GM12878 (cell line): ENCODE measurements around the gene KLHL7. TPM values are rescaled to one million over a fixed set of nuclear protein-coding genes. Genes with fewer than 3 reads are reported as not detected.

ENCODE experiments used
- ATAC-seq: fragments of 200-7000 bp; cut with Tn5 transposase; 3 replicates; pipeline ENCODE4 v1.9.1; 2020; ENCODE audit warnings: mild to moderate bottlenecking, moderate library complexity
- BruUV-seq: library from RNA; stranded (reverse); fragments of 400-500 nt; replicated peaks from 2 replicates; lab custom pipeline; 2021; lab: Mats Ljungman, UMichigan
- CTCF ChIA-PET: fragments of 300-600 bp; sonication (Branson Sonifier 250); formaldehyde crosslinking; extraction: SDS; loops from one replicate; lab custom pipeline; 2021; ENCODE audit warnings: inconsistent platforms; lab: Yijun Ruan, JAX
- POLR2A ChIA-PET: fragments of 350-600 bp; formaldehyde crosslinking; extraction: SDS; loops from one replicate; lab custom pipeline; 2021; ENCODE audit warnings: inconsistent platforms; lab: Charles Lee
- RAD21 ChIA-PET: fragments of 300-600 bp; sonication (Branson Sonifier 250); formaldehyde crosslinking; loops from one replicate; lab custom pipeline; 2023; ENCODE audit warnings: antibody characterized with exemption; ENCODE audit not compliant: unreplicated experiment; lab: Charles Lee
- SMC1A ChIA-PET: fragments of 300-600 bp; sonication (Branson Sonifier 250); formaldehyde crosslinking; loops from one replicate; lab custom pipeline; 2023; ENCODE audit not compliant: unreplicated experiment, uncharacterized antibody; lab: Charles Lee
- DNase-seq: peaks from one replicate; pipeline ENCODE4 v3.0.0-alpha.2; 2011; ENCODE audit warnings: low read depth, low spot score
- FAIRE-seq: peaks from 3 replicates; lab custom pipeline; 2011; peaks lifted over from hg19 to GRCh38; lab: Jason Lieb, UNC
- H2AFZ ChIP-seq: 2 replicates; pipeline ENCODE4 v1.6.0; 2011; ENCODE audit warnings: low read depth, low read length, control low read depth; ENCODE audit not compliant: control insufficient read depth
- H3K27ac ChIP-seq: 2 replicates; pipeline ENCODE4 v1.5.1; 2011; ENCODE audit warnings: control low read depth; ENCODE audit not compliant: control insufficient read depth, insufficient read depth
- H3K27me3 ChIP-seq, 2 experiments: replicated peaks in 1 of 2; 2 replicates each; pipeline versions ENCODE4 v1.6.0 to v1.6.1; 2011; ENCODE audit warnings: low read length in 1 of 2; ENCODE audit not compliant: control insufficient read depth in 2 of 2, insufficient read depth in 2 of 2
- H3K36me3 ChIP-seq, 2 experiments: 2 replicates each; pipeline ENCODE4 v1.5.1; 2011; ENCODE audit warnings: low read length in 1 of 2; ENCODE audit not compliant: control insufficient read depth in 2 of 2, insufficient read depth in 2 of 2
- H3K4me1 ChIP-seq: 2 replicates; pipeline ENCODE4 v1.6.1; 2011; ENCODE audit warnings: mild to moderate bottlenecking, low read length, moderate library complexity, mixed read lengths; ENCODE audit not compliant: control insufficient read depth, insufficient read depth
- H3K4me2 ChIP-seq: 2 replicates; pipeline ENCODE4 v1.6.0; 2011; ENCODE audit warnings: control low read depth; ENCODE audit not compliant: control insufficient read depth, insufficient read depth
- H3K4me3 ChIP-seq: fragments of 200-600 bp; sonication (generic); 2 replicates; pipeline ENCODE4 v1.5.1; 2016
- H3K79me2 ChIP-seq: 2 replicates; pipeline ENCODE4 v1.6.0; 2011; ENCODE audit warnings: low read length; ENCODE audit not compliant: control insufficient read depth, insufficient read depth
- H3K9ac ChIP-seq: 2 replicates; pipeline ENCODE4 v1.8.0; 2011; ENCODE audit warnings: low read length, control low read depth, mixed read lengths; ENCODE audit not compliant: control insufficient read depth, insufficient read depth
- H3K9me3 ChIP-seq: replicated peaks from 3 replicates; pipeline ENCODE4 v1.5.1; 2011; ENCODE audit warnings: mild to moderate bottlenecking, low read length; ENCODE audit not compliant: control insufficient read depth, insufficient read depth
- H4K20me1 ChIP-seq: 2 replicates; pipeline ENCODE4 v1.6.0; 2011; ENCODE audit not compliant: control insufficient read depth, insufficient read depth
- ELK1 ChIP-seq: IDR thresholded peaks from 2 replicates; pipeline ENCODE4 v1.6.1; 2012; ENCODE audit warnings: low read depth, low read length, improper control_type of control experiment
- JUND ChIP-seq: IDR thresholded peaks from 2 replicates; pipeline ENCODE4 v1.6.1; 2012; ENCODE audit warnings: low read depth, mild to moderate bottlenecking, low read length, improper control_type of control experiment, moderate library complexity
- MLLT1 ChIP-seq: fragments of 450-650 bp; IDR thresholded peaks from 2 replicates; pipeline ENCODE4 v1.6.1; 2016; ENCODE audit warnings: mild to moderate bottlenecking
- SMARCA5 ChIP-seq: fragments of 450-650 bp; IDR thresholded peaks from 2 replicates; pipeline ENCODE4 v1.6.1; 2017; ENCODE audit warnings: mild to moderate bottlenecking
- ZBTB11 ChIP-seq: fragments of 450-650 bp; formaldehyde crosslinking; IDR thresholded peaks from 2 replicates; pipeline ENCODE4 v1.5.0; 2022; ENCODE audit warnings: mild to moderate bottlenecking, missing genetic modification characterization
- WGBS: methylation state at CpG from one replicate; pipeline ENCODE4 v1.1.6; 2016; ENCODE audit warnings: low lambda C conversion rate; ENCODE audit not compliant: insufficient replicate concordance, insufficient coverage; ENCODE audit errors: missing lambda C conversion rate; 5-methylcytosine and 5-hydroxymethylcytosine counted together
- in situ Hi-C: fragments of 300-500 bp; cut with MboI; formaldehyde crosslinking; loops from 9 replicates; pipeline ENCODE4 v1.14.3; 2018; ENCODE audit warnings: mixed read lengths
- intact Hi-C: fragments of 100-400 bp; cut with micrococcal nuclease; formaldehyde crosslinking; loops from one replicate; pipeline ENCODE4 v1.14.2; 2022; ENCODE audit not compliant: unreplicated experiment
- polyA plus RNA-seq, 11 experiments: library from polyadenylated mRNA; depleted of rRNA in 4 of 11; unstranded in 6 of 11; stranded (reverse) in 5 of 11; fragments of >200 nt; fragmentation: Nextera tagmentation in 4 of 11; fragmentation: Illumina TruSeq in 1 of 11; extraction: Ambion mirVana in 4 of 11; extraction: Trizol in 1 of 11; gene quantifications; 1 replicate in 1 of 11; 2 replicates in 10 of 11; pipeline versions ENCODE4 v1.2.1 to v1.2.3, GENCODE V29; 2011 to 2016; ENCODE audit warnings: inconsistent platforms in 2 of 11, missing spikeins in 2 of 11, low read depth in 1 of 11
- total RNA-seq, 4 experiments: library from RNA; depleted of rRNA in 3 of 4; stranded (reverse); fragments of >200 nt in 3 of 4; fragmentation: Illumina TruSeq in 1 of 4; extraction: Trizol in 1 of 4; gene quantifications; 2 replicates each; pipeline versions ENCODE4 v1.2.1 to v1.2.3, GENCODE V29; 2013 to 2021

Gene KLHL7
- total and polyA plus RNA-seq, 10 of the 15 experiments (the other 5 are each of a cell fraction or from before 2014, with no cell fraction given) = 6.4 to 38.7 (median 20.9) TPM

GRCh38 chr7:23121165-23121564, 15.6 kb downstream of the KLHL7 start (continued):
- TF ChIP-seq ZBTB11 (CRISPR knock-in tag) = no peak
- no peak for TF ChIP-seq ELK1
- TF ChIP-seq SMARCA5 = no peak
- TF ChIP-seq JUND = no peak
- TF ChIP-seq, all 136 proteins: peak for 0

- 65% methylated on average over 2 of the region's 2 CpGs for WGBS
- H3K4me1 ChIP-seq = no peaks in the 10 kb centered on the region
- ATAC-seq (no peak), FAIRE-seq (no peak), DNase-seq (no peak)
- no peak overlapping the region for H3K27ac ChIP-seq
- TF ChIP-seq MLLT1 = no peak
- no peaks in the 10 kb centered on the region; a peak in 1 of 4 replicates for H3K36me3 ChIP-seq
- H3K4me2 ChIP-seq = no peak overlapping the region
- CTCF ChIA-PET = interaction anchor here (1.5 to 1.9 kb wide), 3 partner anchors 9 to 22 kb away, joined by 3 to 4 read pairs (median 4); no protein-coding TSS in a partner anchor
- H3K27me3 ChIP-seq = no peaks in the 10 kb centered on the region
- H3K9ac ChIP-seq = no peak overlapping the region
- BruUV-seq = no TSS peak
- no peaks in the 10 kb centered on the region for H3K79me2 ChIP-seq
- RAD21 ChIA-PET = interaction anchor here (0.8 kb wide), 1 partner anchor 37 kb away, joined by 3 read pairs; no protein-coding TSS in a partner anchor
- intact Hi-C loops = no loop called here
- no peak overlapping the region for H3K4me3 ChIP-seq
- SMC1A ChIA-PET = interaction anchor here (0.8 to 1.5 kb wide), 2 partner anchors 9 to 17 kb away, joined by 3 to 5 read pairs; partner anchors contain the start of gene KLHL7
- in situ Hi-C loops = no loop called here
- POLR2A ChIA-PET = interaction anchor here (0.6 to 1.1 kb wide), 2 partner anchors 17 to 592 kb away, joined by 3 to 6 read pairs; no protein-coding TSS in a partner anchor
- H3K9me3 ChIP-seq = no peaks in the 10 kb centered on the region
- H2AFZ ChIP-seq = no peak overlapping the region
- no peaks in the 10 kb centered on the region for H4K20me1 ChIP-seq
Observed at GRCh38 chr7:23123007-23123406, 17.4 kb downstream of the KLHL7 start.
